OCI-LY3 (cell line): ENCODE measurements around the gene ANKZF1.

Source experiments
- H2AFZ ChIP-seq: fragments of 200-600, 300-600 bp; shearing (Covaris generic); 2 replicates; pipeline ENCODE4 v1.6.0; 2014; ENCODE audit warnings: antibody characterized with exemption, low read depth, low read length
- H3K27ac ChIP-seq: fragments of 200-600, 300-600 bp; sonication (generic); 2 replicates; pipeline ENCODE4 v1.5.1; 2014; ENCODE audit warnings: mild to moderate bottlenecking, low read length, moderate library complexity, mixed read lengths
- H3K27me3 ChIP-seq: fragments of 200-600, 300-600 bp; sonication (generic); 2 replicates; pipeline ENCODE4 v1.6.1; 2014; ENCODE audit warnings: low read depth, low read length, mixed read lengths
- H3K36me3 ChIP-seq: fragments of 200-600, 300-600 bp; sonication (generic); replicated peaks from 2 replicates; pipeline ENCODE3; 2014; ENCODE audit warnings: low read depth, low read length, mixed read lengths
- H3K4me1 ChIP-seq: fragments of 300-600, 200-600 bp; sonication (generic); 2 replicates; pipeline ENCODE4 v1.6.1; 2014; ENCODE audit warnings: low read length, mixed read lengths
- H3K4me2 ChIP-seq: fragments of 200-600, 300-600 bp; sonication (generic); 2 replicates; pipeline ENCODE4 v1.6.1; 2014; ENCODE audit warnings: low read length, mixed read lengths
- H3K4me3 ChIP-seq: fragments of 300-600, 200-600 bp; sonication (generic); 2 replicates; pipeline ENCODE4 v1.5.1; 2014; ENCODE audit warnings: antibody characterized with exemption, mild to moderate bottlenecking, low read length, moderate library complexity
- H3K79me2 ChIP-seq: fragments of 300-600, 200-600 bp; shearing (Covaris generic); 2 replicates; pipeline ENCODE4 v1.6.1; 2014; ENCODE audit warnings: mild to moderate bottlenecking, low read length, mixed read lengths
- H3K9ac ChIP-seq: fragments of 300-600, 200-600 bp; shearing (Covaris generic); 2 replicates; pipeline ENCODE4 v1.6.0; 2014; ENCODE audit warnings: mild to moderate bottlenecking, low read length, moderate library complexity
- H3K9me3 ChIP-seq: fragments of 200-600, 300-600 bp; shearing (Covaris generic); 2 replicates; pipeline ENCODE4 v1.6.1; 2014; ENCODE audit warnings: low read length, mixed read lengths; ENCODE audit not compliant: insufficient read depth
- H4K20me1 ChIP-seq: fragments of 200-600, 300-600 bp; sonication (generic); 2 replicates; pipeline ENCODE4 v1.6.1; 2016; ENCODE audit warnings: low read length, mixed read lengths; ENCODE audit not compliant: insufficient read depth
- CTCF ChIP-seq: fragments of 200-600, 300-600 bp; sonication (generic); IDR thresholded peaks from 2 replicates; pipeline ENCODE4 v1.5.1; 2014; ENCODE audit warnings: antibody characterized with exemption, low read length, low read depth
- EZH2phosphoT487 ChIP-seq: fragments of 200-600 bp; shearing (Covaris generic); IDR thresholded peaks from 2 replicates; pipeline ENCODE4 v1.6.1; 2018; ENCODE audit warnings: antibody characterized with exemption, mixed run types, low read depth

ANKZF1 gene

GRCh38 chr2:219225350-219225749 lies 4.3 kb upstream of the ANKZF1 start:
- H3K9me3 ChIP-seq, result no peaks in the 10 kb centered on the region
- no peak for TF ChIP-seq CTCF
- TF ChIP-seq EZH2phosphoT487, result no peak
- peaks cover 7% of the 10 kb centered on the region; the same call in 1 of the 2 replicates for H3K4me1 ChIP-seq
- H3K4me3 ChIP-seq, result no peak overlapping the region
- no peak overlapping the region for H3K4me2 ChIP-seq
- no peaks in the 10 kb centered on the region for H4K20me1 ChIP-seq
- no peaks in the 10 kb centered on the region for H3K27me3 ChIP-seq
- H3K9ac ChIP-seq, result no peak overlapping the region
- H3K36me3 ChIP-seq, result peaks cover 3% of the 10 kb centered on the region
- no peak overlapping the region for H3K27ac ChIP-seq
- peaks cover 23% of the 10 kb centered on the region for H3K79me2 ChIP-seq
- no peak overlapping the region for H2AFZ ChIP-seq

GRCh38 chr2:219228041-219228910 lies 1.3 kb upstream of the ANKZF1 start:
- Histone ChIP-seq H3K4me3 (peak overlapping the region; percentile 100), H3K27me3 (no peaks in the 10 kb centered on the region), H3K4me1 (peaks cover 14% of the 10 kb centered on the region), H4K20me1 (no peaks in the 10 kb centered on the region), H3K79me2 (peaks cover 31% of the 10 kb centered on the region), H3K4me2 (peak overlapping the region; percentile 94), H3K9me3 (no peaks in the 10 kb centered on the region), H2AFZ (no peak overlapping the region), H3K27ac (no peak overlapping the region), H3K36me3 (peaks cover 12% of the 10 kb centered on the region), H3K9ac (peak overlapping the region; percentile 87)
- TF ChIP-seq EZH2phosphoT487, result no peak
- no peak for TF ChIP-seq CTCF

GRCh38 chr2:219228911-219229304 lies 698 bp upstream of the ANKZF1 start:
- H3K4me3 ChIP-seq, result peak overlapping the region; percentile 100
- H3K27ac ChIP-seq, result peak overlapping the region; percentile 54; the same call in 1 of the 2 replicates
- H3K36me3 ChIP-seq, result peaks cover 13% of the 10 kb centered on the region
- H3K9ac ChIP-seq, result peak overlapping the region; percentile 87
- H3K79me2 ChIP-seq, result peaks cover 31% of the 10 kb centered on the region
- peaks cover 14% of the 10 kb centered on the region for H3K4me1 ChIP-seq
- H2AFZ ChIP-seq, result no peak overlapping the region
- H4K20me1 ChIP-seq, result no peaks in the 10 kb centered on the region
- no peaks in the 10 kb centered on the region for H3K27me3 ChIP-seq
- TF ChIP-seq EZH2phosphoT487 (no peak), CTCF (no peak)
- no peaks in the 10 kb centered on the region for H3K9me3 ChIP-seq
- H3K4me2 ChIP-seq, result peak overlapping the region; percentile 94

GRCh38 chr2:219230059-219230540 lies 494 bp downstream of the ANKZF1 start:
- peaks cover 14% of the 10 kb centered on the region for H3K4me1 ChIP-seq
- peak overlapping the region; percentile 80 for H3K4me2 ChIP-seq
- peak overlapping the region; percentile 100 for H3K4me3 ChIP-seq
- H3K27me3 ChIP-seq, result no peaks in the 10 kb centered on the region
- TF ChIP-seq EZH2phosphoT487, result no peak
- TF ChIP-seq CTCF, result no peak
- H3K9me3 ChIP-seq, result no peaks in the 10 kb centered on the region
- peak overlapping the region; percentile 59 for H3K27ac ChIP-seq
- no peak overlapping the region; the same call in 1 of the 2 replicates for H2AFZ ChIP-seq
- H3K9ac ChIP-seq, result peak overlapping the region; percentile 68
- H3K36me3 ChIP-seq, result peaks cover 20% of the 10 kb centered on the region
- H4K20me1 ChIP-seq, result no peaks in the 10 kb centered on the region
- H3K79me2 ChIP-seq, result peaks cover 31% of the 10 kb centered on the region
